GM21619 (cell line): ENCODE results near the gene DAPK1.

ENCODE experiments used
- ATAC-seq: cut with Tn5 transposase; IDR thresholded peaks from one replicate; pipeline ENCODE4 v1.9.1; 2021; ENCODE audit not compliant: unreplicated experiment

The DAPK1 gene

GRCh38 chr9:87497604-87498045 is at the start of gene DAPK1:
TSS of gene DAPK1 (plus strand) at chr9:87497867. CDS start at chr9:87499078, 1,211 bp downstream.
- peak; percentile 40 for ATAC-seq

- ATAC-seq: no peak
These were observed 46.5 kb upstream of the DAPK1 start for GRCh38 chr9:87451149-87451548.

- ATAC-seq: no peak
These were observed 42.3 kb upstream of the DAPK1 start for GRCh38 chr9:87455407-87455806.

GRCh38 chr9:87461256-87461655 is 36.4 kb upstream of the DAPK1 start:
- ATAC-seq: no peak

- ATAC-seq: peak; percentile 74
These were observed 33.3 kb upstream of the DAPK1 start for GRCh38 chr9:87464110-87464991.

GRCh38 chr9:87464992-87465378 is 32.7 kb upstream of the DAPK1 start:
- no peak for ATAC-seq

- no peak for ATAC-seq
These were observed 31.9 kb upstream of the DAPK1 start for GRCh38 chr9:87465816-87466215.

GRCh38 chr9:87467187-87467586 is 30.5 kb upstream of the DAPK1 start:
- no peak for ATAC-seq

GRCh38 chr9:87469793-87470465 is 27.7 kb upstream of the DAPK1 start:
- ATAC-seq: no peak

GRCh38 chr9:87471746-87472145 is 25.9 kb upstream of the DAPK1 start:
- ATAC-seq: no peak

GRCh38 chr9:87475463-87475862 is 22.2 kb upstream of the DAPK1 start:
- ATAC-seq: no peak

GRCh38 chr9:87478226-87478992 is 19.3 kb upstream of the DAPK1 start:
- no peak for ATAC-seq

- ATAC-seq: peak; percentile 96
These were observed 17.9 kb upstream of the DAPK1 start for GRCh38 chr9:87479801-87480201.

GRCh38 chr9:87481890-87482855 is 15.5 kb upstream of the DAPK1 start:
- no peak for ATAC-seq

- no peak for ATAC-seq
These were observed 7.4 kb upstream of the DAPK1 start for GRCh38 chr9:87490225-87490624.

- no peak for ATAC-seq
These were observed 6.8 kb upstream of the DAPK1 start for GRCh38 chr9:87490907-87491306.

- ATAC-seq: no peak
These were observed 6.1 kb upstream of the DAPK1 start for GRCh38 chr9:87491523-87491922.

- ATAC-seq: no peak
These were observed 5.0 kb upstream of the DAPK1 start for GRCh38 chr9:87492642-87493041.

GRCh38 chr9:87494970-87495471 is 2.6 kb upstream of the DAPK1 start:
- ATAC-seq: no peak

GRCh38 chr9:87497080-87497603 is 525 bp upstream of the DAPK1 start:
- no peak for ATAC-seq
